Right lobe of liver (tissue), 4 donors: ENCODE data around the gene CCR5AS.

Experiments used
- POLR2A ChIP-seq: fragments of 450-650 bp; IDR thresholded peaks from one replicate; pipeline ENCODE4 v1.6.1; 2017; ENCODE audit warnings: antibody characterized with exemption, mild to moderate bottlenecking
- TF ChIP-seq, protein P1 (sequence below), 4 donors: fragments of 200-600 bp in 3 of 4; fragments of 450-650 bp in 1 of 4; IDR thresholded peaks; one replicate each; pipeline versions ENCODE4 v1.5.1 to v1.8.0; 2016 to 2022; ENCODE audit warnings: antibody characterized with exemption in 4 of 4, mild to moderate bottlenecking in 2 of 4
- donor health status: DM: no; HTN: no; CAD: no.
- donor health status: DM: no; HTN: no; CAD: no.
- donor health status: DM: no; HTN: yes; CAD: no.

DNA sequence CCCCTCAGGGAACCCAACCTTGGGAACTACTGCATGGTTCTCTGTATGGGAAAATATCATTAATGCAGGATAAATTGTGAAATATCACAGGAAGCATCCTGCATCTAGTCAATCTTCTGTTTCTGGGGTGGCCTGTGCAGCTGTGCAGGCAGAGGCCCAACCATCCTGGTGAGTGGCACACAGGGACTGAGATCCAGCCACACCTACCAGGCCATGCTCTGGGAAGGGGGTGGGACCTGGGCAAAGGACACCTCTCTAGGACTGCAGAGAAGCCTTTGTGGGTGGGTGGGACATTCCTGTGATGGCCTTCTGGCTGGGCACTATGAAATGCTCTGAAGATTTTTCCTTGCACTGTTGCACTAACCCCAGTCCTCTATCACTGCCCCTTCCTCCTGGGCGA, 27.0 kb upstream of the CCR5AS start:
- no peak for TF ChIP-seq POLR2A
- TF ChIP-seq, protein P1, sequence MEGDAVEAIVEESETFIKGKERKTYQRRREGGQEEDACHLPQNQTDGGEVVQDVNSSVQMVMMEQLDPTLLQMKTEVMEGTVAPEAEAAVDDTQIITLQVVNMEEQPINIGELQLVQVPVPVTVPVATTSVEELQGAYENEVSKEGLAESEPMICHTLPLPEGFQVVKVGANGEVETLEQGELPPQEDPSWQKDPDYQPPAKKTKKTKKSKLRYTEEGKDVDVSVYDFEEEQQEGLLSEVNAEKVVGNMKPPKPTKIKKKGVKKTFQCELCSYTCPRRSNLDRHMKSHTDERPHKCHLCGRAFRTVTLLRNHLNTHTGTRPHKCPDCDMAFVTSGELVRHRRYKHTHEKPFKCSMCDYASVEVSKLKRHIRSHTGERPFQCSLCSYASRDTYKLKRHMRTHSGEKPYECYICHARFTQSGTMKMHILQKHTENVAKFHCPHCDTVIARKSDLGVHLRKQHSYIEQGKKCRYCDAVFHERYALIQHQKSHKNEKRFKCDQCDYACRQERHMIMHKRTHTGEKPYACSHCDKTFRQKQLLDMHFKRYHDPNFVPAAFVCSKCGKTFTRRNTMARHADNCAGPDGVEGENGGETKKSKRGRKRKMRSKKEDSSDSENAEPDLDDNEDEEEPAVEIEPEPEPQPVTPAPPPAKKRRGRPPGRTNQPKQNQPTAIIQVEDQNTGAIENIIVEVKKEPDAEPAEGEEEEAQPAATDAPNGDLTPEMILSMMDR (IDR thresholded peaks at IDR 0.05): no peak
